HL-60/S4 (cell line): Measurements from ENCODE around the gene DNAJC28.
"Not testable (repeated sequence)": the region's sequence is repeated elsewhere in the genome, so short reads cannot be mapped to it uniquely, and the experiment has no call there.

Experiments
- in situ Hi-C: fragments of 300-500 bp; cut with MboI; formaldehyde crosslinking; loops from 2 replicates; pipeline ENCODE4 v1.14.3; 2022; ENCODE audit warnings: low sequenced_read_pairs

DNAJC28 gene

GRCh38 chr21:33487996-33488395, 3.5 kb downstream of the DNAJC28 start:
- in situ Hi-C loops = no loop called here

GRCh38 chr21:33481314-33481943, 10.1 kb downstream of the DNAJC28 start:
- in situ Hi-C loops = no loop called here

- in situ Hi-C loops = no loop called here
These were observed 10.9 kb downstream of the DNAJC28 start for GRCh38 chr21:33480481-33481103.

- in situ Hi-C loops = no loop called here
These were observed 11.6 kb downstream of the DNAJC28 start, which contains the start of gene TMEM50B for GRCh38 chr21:33479679-33480480. TSS of gene TMEM50B (minus strand) at chr21:33479974. CDS start at chr21:33468885, 11,089 bp downstream.

GRCh38 chr21:33478935-33479678, 12.4 kb downstream of the DNAJC28 start:
- in situ Hi-C loops = no loop called here

- in situ Hi-C loops = no loop called here
These were observed 13.3 kb downstream of the DNAJC28 start for GRCh38 chr21:33478182-33478581.

- in situ Hi-C loops = no loop called here
These were observed 14.4 kb downstream of the DNAJC28 start for GRCh38 chr21:33477066-33477465.

- in situ Hi-C loops = no loop called here
These were observed 18.2 kb downstream of the DNAJC28 start for GRCh38 chr21:33473344-33473743.

GRCh38 chr21:33470701-33471100, 20.8 kb downstream of the DNAJC28 start:
- in situ Hi-C loops = no loop called here

GRCh38 chr21:33469183-33469582, 22.3 kb downstream of the DNAJC28 start:
- in situ Hi-C loops = not testable (repeated sequence)

GRCh38 chr21:33461538-33462250, 29.8 kb downstream of the DNAJC28 start:
- in situ Hi-C loops = no loop called here

GRCh38 chr21:33458861-33459260, 32.7 kb downstream of the DNAJC28 start:
- in situ Hi-C loops = no loop called here

GRCh38 chr21:33455686-33456446, 35.6 kb downstream of the DNAJC28 start:
- in situ Hi-C loops = no loop called here

GRCh38 chr21:33452362-33452761, 39.2 kb downstream of the DNAJC28 start:
- in situ Hi-C loops = no loop called here

GRCh38 chr21:33451634-33452071, 39.9 kb downstream of the DNAJC28 start:
- in situ Hi-C loops = no loop called here

GRCh38 chr21:33449616-33450015, 41.9 kb downstream of the DNAJC28 start:
- in situ Hi-C loops = loop anchor here (25.0 kb wide), 1 partner anchor 462 kb away; no protein-coding TSS in a partner anchor

- in situ Hi-C loops = loop anchor here (25.0 kb wide), 1 partner anchor 459 kb away; no protein-coding TSS in a partner anchor
These were observed 44.9 kb downstream of the DNAJC28 start for GRCh38 chr21:33446620-33447019.

- in situ Hi-C loops = loop anchor here (5.0 to 25.0 kb wide), 2 partner anchors 247 to 457 kb away; no protein-coding TSS in a partner anchor
These were observed 47.0 kb downstream of the DNAJC28 start for GRCh38 chr21:33444499-33444898.

GRCh38 chr21:33443194-33443593, 48.3 kb downstream of the DNAJC28 start:
- in situ Hi-C loops = loop anchor here (5.0 to 25.0 kb wide), 2 partner anchors 246 to 456 kb away; no protein-coding TSS in a partner anchor
